Measurements from ENCODE around the gene CCDC78.

The CCDC78 gene

DNA sequence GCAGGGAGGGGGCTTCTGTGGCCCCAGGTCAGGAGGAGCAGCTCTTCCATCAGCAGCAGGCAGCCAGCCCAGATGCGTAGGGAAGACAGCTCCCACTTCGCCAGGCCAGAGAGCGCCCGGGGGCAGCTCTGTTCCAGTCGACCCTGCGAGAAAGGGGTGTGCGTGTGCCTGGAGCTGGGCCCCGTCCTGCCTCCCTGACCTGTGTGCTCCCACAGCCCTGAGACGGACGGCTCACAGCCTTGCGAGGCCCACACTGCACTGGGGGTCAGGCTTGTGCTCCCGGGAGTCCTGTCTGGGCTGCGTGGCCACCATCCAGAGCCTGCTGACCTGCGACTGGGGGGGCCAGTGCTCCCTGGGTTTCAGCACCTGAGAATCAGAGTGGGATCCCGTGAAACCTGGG lies 33.8 kb upstream of the CCDC78 start:
- H3K9me2 ChIP-seq (replicated peaks; ENCODE audit: low read depth, low read length): no peaks in the 10 kb centered on the region
- H3K36me3 ChIP-seq (ENCODE audit: insufficient read depth, low read length): no peaks in the 10 kb centered on the region
- no peaks in the 10 kb centered on the region for H3K27me3 ChIP-seq (ENCODE audit: insufficient read depth, low read length, poor library complexity, severe bottlenecking)
- H3K9me3 ChIP-seq (ENCODE audit: insufficient read depth, low read depth, low read length): no peaks in the 10 kb centered on the region
- no peak overlapping the region for H3K4me3 ChIP-seq (ENCODE audit: low read length, poor library complexity, severe bottlenecking)
- H3F3A ChIP-seq (ENCODE audit: low read depth): no peaks in the 10 kb centered on the region
- H3K4me1 ChIP-seq (ENCODE audit: insufficient read depth, low read length, poor library complexity, severe bottlenecking): no peaks in the 10 kb centered on the region
- no peaks in the 10 kb centered on the region for H4K20me1 ChIP-seq (ENCODE audit: insufficient read depth, low read length, poor library complexity, severe bottlenecking)
- no peaks in the 10 kb centered on the region for H3K79me2 ChIP-seq (ENCODE audit: insufficient read depth, low read length)
- TF ChIP-seq EZH2phosphoT487 (IDR thresholded peaks at IDR 0.05; ENCODE audit: borderline replicate concordance): no peak
- TF ChIP-seq, protein P1, sequence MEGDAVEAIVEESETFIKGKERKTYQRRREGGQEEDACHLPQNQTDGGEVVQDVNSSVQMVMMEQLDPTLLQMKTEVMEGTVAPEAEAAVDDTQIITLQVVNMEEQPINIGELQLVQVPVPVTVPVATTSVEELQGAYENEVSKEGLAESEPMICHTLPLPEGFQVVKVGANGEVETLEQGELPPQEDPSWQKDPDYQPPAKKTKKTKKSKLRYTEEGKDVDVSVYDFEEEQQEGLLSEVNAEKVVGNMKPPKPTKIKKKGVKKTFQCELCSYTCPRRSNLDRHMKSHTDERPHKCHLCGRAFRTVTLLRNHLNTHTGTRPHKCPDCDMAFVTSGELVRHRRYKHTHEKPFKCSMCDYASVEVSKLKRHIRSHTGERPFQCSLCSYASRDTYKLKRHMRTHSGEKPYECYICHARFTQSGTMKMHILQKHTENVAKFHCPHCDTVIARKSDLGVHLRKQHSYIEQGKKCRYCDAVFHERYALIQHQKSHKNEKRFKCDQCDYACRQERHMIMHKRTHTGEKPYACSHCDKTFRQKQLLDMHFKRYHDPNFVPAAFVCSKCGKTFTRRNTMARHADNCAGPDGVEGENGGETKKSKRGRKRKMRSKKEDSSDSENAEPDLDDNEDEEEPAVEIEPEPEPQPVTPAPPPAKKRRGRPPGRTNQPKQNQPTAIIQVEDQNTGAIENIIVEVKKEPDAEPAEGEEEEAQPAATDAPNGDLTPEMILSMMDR (conservative IDR thresholded peaks at IDR 0.05; ENCODE audit: low read length): no peak
- H2AFZ ChIP-seq (ENCODE audit: low read length): no peak overlapping the region
- no peak overlapping the region for H3K9ac ChIP-seq (ENCODE audit: low read depth, low read length, poor library complexity, severe bottlenecking)
- no peak overlapping the region for H3K4me2 ChIP-seq (ENCODE audit: low read depth, low read length, poor library complexity, severe bottlenecking)

DNA sequence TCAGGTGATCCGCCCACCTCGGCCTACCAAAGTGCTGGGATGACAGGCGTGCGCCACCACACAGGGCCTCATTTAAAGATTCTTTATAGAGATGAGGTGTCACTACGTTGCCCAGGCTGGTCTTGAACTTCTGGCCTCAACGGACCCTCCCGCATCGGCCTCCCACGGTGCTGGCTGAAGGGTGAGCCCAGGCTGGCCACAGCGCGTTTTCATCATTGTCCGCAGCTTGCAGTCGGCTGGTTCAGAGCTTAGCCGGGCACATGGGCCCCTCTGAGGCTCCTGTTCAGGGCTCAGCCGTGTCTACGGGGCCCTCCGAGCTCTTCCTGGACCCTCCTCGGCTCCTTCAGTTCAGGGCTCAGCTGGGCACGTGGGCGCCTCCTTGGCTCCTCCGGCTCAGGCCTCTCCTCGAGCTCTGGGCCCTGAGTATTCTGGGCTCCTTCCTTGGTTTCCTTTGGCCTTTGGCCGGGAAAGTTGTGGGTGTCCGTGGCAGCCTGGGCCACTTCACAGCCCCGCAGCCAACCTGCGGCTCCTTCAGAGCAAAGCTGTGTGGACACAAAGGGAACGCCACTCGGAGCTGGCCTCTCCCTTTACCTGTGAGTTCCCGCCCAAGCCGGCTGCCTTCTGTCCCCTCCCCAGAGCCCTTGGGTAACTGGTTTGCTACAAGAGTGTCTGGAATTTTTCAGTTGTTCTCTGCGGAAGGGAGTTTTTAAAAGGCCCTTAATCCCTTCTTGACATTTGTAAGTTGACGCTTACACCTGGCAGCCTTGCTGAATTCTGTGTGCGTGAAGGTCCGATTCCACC lies 33.1 kb upstream of the CCDC78 start:
- Histone ChIP-seq H3K27me3 (ENCODE audit: insufficient read depth, low read length, poor library complexity, severe bottlenecking) (no peaks in the 10 kb centered on the region), H3K4me1 (ENCODE audit: insufficient read depth, low read length, poor library complexity, severe bottlenecking) (no peaks in the 10 kb centered on the region), H3K36me3 (ENCODE audit: insufficient read depth, low read length) (no peaks in the 10 kb centered on the region), H3K4me3 (ENCODE audit: low read length, poor library complexity, severe bottlenecking) (no peak overlapping the region), H3K9ac (ENCODE audit: low read depth, low read length, poor library complexity, severe bottlenecking) (no peak overlapping the region), H3K79me2 (ENCODE audit: insufficient read depth, low read length) (no peaks in the 10 kb centered on the region), H3F3A (ENCODE audit: low read depth) (no peaks in the 10 kb centered on the region), H4K20me1 (ENCODE audit: insufficient read depth, low read length, poor library complexity, severe bottlenecking) (no peaks in the 10 kb centered on the region), H3K9me2 (replicated peaks; ENCODE audit: low read depth, low read length) (no peaks in the 10 kb centered on the region), H3K9me3 (ENCODE audit: insufficient read depth, low read depth, low read length) (no peaks in the 10 kb centered on the region), H3K4me2 (ENCODE audit: low read depth, low read length, poor library complexity, severe bottlenecking) (no peak overlapping the region), H2AFZ (ENCODE audit: low read length) (no peak overlapping the region)
- TF ChIP-seq, protein P1 (conservative IDR thresholded peaks at IDR 0.05; ENCODE audit: low read length): no peak
- TF ChIP-seq EZH2phosphoT487 (IDR thresholded peaks at IDR 0.05; ENCODE audit: borderline replicate concordance): no peak

DNA sequence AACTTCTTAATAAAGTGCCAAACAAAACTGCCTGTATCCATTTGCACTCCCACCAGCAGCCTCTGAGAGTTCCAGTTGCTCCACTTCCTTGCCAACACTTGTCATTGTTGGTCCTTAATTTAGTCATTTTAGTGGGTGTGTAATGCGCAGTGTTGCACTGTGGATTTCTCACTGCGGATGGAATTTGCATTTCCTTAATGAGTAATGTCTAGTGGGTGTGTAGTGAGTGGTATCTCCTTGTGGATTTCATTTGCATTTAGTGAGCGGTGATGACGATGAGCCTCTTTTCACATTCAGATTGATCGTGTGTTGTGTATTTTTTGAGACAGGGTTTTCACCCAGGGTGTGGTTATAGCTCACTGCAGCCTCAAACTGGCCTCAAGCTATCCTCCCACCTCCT lies 30.2 kb upstream of the CCDC78 start:
- Histone ChIP-seq H2AFZ (ENCODE audit: low read length) (no peak overlapping the region), H4K20me1 (ENCODE audit: insufficient read depth, low read length, poor library complexity, severe bottlenecking) (no peaks in the 10 kb centered on the region), H3K9ac (ENCODE audit: low read depth, low read length, poor library complexity, severe bottlenecking) (no peak overlapping the region), H3K79me2 (ENCODE audit: insufficient read depth, low read length) (no peaks in the 10 kb centered on the region), H3K4me1 (ENCODE audit: insufficient read depth, low read length, poor library complexity, severe bottlenecking) (no peaks in the 10 kb centered on the region), H3K27me3 (ENCODE audit: insufficient read depth, low read length, poor library complexity, severe bottlenecking) (no peaks in the 10 kb centered on the region), H3K9me2 (replicated peaks; ENCODE audit: low read depth, low read length) (no peaks in the 10 kb centered on the region), H3K9me3 (ENCODE audit: insufficient read depth, low read depth, low read length) (no peaks in the 10 kb centered on the region), H3K4me2 (ENCODE audit: low read depth, low read length, poor library complexity, severe bottlenecking) (no peak overlapping the region), H3K4me3 (ENCODE audit: low read length, poor library complexity, severe bottlenecking) (no peak overlapping the region), H3K36me3 (ENCODE audit: insufficient read depth, low read length) (no peaks in the 10 kb centered on the region), H3F3A (ENCODE audit: low read depth) (no peaks in the 10 kb centered on the region)
- TF ChIP-seq, protein P1 (conservative IDR thresholded peaks at IDR 0.05; ENCODE audit: low read length): no peak
- no peak for TF ChIP-seq EZH2phosphoT487 (IDR thresholded peaks at IDR 0.05; ENCODE audit: borderline replicate concordance)
